HG03045 (cell line): ENCODE measurements around the gene CCM2.

ENCODE experiments used
- ATAC-seq: cut with Tn5 transposase; IDR thresholded peaks from one replicate; pipeline ENCODE4 v1.9.1; 2021; ENCODE audit warnings: mild to moderate bottlenecking, moderate library complexity; ENCODE audit not compliant: unreplicated experiment

CCM2 gene

DNA sequence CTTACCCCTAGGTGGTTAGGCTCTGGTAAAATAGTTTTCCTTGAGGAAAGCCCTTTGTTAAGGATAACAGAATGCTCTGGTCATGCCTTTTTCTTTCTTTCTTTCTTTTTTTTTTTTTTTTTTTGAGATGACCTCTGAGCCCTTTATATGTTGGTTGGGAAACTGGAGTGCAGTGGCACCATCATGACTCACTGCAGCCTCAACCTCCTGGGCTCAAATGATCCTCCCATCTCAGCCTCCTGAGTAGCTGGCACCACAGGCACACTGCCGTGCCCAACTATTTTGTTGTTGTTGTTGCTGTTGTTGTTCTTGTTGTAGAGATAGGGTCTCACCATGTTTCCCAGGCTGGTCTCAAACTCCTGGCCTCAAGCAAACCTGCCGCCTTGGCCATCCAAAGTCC is 61.4 kb downstream of the CCM2 start:
- no peak for ATAC-seq

DNA sequence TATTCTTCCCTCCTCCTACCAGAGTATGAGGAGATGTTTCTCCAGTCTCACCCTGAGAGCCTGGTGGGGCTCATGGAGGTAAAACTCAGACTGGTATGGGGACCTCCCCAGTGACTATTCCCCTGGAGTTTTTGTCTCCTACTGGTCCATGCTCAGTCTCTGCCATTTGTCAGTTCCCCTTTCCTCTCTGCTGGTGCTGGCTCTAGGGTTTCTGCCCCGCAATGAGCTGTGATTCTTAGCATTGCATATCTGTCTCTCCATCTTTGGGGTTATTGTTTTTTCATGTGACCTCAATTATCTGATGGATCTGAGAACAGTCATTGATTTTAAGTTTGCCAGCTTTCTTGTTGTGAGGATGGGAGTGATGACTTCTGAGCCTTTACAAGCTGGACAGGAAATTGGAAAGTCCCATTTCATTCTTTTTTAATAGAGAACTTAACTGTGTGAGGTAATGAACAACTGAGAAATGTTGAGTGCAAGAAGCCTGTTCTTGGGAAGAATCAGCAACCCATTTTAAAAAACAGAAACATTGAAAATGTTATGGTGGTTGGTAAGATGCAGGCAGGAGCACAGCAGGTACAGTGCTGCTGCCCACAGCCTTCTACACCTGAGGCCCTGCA is 61.9 kb downstream of the CCM2 start:
- no peak for ATAC-seq

- no peak for ATAC-seq
Measured at GRCh38 chr7:45064047-45064725, 64.2 kb downstream of the CCM2 start.

DNA sequence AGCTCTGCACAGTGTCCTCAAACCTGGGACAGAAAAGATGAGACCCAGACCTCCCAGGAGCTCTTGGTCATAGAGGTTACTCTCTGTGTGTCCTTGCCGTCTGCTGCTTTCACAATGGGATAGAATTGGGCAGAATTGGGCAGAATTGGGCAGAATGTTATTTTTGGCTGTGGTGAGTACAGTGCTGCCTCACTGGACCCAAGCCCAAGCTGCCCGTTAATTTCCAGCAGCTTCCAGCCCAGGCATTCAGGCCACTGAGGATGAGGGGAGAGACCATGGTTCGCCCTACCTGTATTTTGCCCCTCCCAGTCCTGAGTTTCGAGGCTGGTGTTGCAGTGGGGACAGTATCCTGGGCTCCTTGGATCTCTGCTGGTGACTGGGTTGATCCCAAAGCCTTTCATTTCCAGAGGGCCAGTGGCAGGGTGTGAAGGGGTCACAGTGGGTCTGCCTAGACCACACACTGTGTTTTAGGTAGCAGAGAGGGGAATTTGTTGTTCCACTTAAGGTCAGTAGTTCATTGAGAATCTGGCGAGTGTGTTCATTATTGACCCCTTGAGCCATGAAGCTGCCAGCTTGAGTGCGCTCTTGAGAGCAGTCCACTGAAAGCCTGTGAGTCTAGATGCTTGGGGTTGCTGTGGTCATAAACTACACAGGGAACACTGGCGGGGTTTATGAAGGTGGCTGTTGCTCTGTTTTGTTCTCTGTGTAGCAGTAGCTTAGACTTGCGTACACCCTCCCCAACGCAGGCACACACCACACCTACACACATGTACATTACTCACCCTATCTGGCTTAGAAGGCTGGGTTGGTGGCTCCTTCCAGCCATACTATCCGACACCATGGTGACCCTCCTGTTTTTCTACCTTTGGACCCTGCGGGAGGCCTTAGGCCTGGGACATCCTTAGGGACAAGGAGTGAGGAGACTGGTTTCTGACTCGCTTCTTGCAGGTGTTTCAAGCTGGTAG is 65.3 kb downstream of the CCM2 start:
- ATAC-seq, result no peak

GRCh38 chr7:45066409-45066808 is 66.4 kb downstream of the CCM2 start:
- no peak for ATAC-seq

GRCh38 chr7:45067582-45067981 is 67.6 kb downstream of the CCM2 start:
- no peak for ATAC-seq

DNA sequence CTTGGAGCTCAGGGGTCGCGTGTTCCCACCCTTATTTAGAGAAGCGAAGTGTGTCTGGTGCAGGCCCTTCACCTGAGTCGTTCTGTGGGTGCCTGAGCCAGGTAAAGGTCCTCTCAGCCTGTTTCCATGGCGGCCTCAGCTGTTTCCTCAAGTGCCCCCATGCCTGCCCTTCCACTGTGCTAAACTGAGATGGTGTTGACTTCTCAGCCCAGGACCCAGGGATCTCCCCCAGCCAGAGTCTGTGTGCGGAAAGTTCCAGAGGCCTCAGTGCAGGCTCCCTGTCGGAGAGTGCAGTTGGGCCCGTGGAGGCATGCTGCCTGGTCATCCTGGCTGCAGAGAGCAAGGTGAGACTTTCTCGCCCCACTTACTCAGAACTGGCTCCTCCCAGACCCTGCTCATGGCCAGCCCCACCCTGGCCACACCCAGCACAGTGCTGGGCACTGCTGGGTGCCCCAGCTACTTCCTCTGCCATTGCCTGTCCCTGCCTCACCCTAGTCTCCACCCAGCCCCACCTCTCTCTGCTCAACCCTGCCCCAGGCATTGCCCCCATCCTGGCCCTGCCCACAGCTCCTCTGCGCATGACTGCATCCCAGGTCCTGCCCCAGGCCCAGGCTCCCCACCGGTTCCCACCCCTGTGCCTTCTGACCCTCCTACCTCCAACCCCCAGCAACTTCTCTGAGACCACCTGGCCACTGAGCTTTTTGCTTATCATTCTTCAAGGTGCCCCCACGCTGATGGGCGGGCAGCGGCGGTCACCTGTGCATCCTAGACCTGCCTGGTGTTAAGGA is 68.4 kb downstream of the CCM2 start:
- no peak for ATAC-seq

DNA sequence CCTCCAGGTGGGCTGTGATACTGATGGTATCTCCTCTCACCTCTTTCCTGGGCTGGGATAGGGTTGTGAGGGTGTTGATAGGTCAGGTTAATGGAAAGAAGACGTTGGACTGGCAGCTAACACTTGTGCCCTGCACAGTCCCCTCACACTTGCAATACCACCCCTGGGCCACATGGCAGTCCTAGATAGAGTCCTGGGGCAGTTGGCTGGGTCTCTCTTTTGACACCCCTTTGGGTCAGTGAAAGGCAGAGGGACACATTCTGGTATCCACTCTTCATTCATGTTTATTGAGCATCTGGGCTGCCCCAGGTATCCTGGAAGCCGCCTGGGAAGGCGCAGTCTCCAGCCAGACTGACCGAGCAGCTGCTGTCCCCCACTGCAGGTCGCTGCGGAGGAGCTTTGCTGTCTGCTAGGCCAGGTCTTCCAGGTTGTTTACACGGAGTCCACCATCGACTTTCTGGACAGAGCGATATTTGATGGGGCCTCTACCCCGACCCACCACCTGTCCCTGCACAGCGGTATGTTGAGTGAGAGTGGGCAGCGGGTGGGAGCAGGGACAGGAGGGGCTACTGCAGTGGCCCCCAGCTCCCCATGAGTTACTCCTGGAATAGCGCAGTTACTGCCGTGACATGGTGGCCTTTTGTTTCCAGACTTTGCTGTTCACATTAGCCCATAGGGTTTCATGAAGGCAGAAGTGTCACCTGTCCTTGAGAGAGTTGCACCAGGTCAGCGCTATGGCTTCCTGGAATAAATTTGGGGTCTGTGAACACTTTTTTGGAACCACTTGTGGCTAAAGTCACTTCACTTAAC is 69.6 kb downstream of the CCM2 start:
- ATAC-seq, result no peak

- no peak for ATAC-seq
Measured at GRCh38 chr7:45070254-45070642, 70.2 kb downstream of the CCM2 start.

DNA sequence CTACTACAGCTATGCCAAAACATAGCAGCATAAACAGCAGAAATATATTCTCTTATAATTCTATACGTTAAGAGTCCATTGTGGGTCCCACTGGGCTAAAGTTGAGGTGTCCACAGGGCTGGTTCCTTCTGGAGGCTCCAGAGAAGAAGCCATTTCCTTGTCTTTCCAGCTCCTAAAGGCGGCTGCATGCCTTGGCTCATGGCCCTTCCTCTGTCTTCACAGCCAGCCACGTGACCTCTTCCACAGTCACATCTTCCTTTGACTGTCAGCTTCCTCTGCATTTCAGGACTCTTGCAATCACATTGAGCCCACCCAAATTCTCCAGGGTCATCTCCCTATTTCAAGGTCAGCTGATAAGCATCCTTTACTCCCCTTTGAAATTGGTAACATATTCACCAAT is 71.5 kb downstream of the CCM2 start:
- ATAC-seq, result no peak

DNA sequence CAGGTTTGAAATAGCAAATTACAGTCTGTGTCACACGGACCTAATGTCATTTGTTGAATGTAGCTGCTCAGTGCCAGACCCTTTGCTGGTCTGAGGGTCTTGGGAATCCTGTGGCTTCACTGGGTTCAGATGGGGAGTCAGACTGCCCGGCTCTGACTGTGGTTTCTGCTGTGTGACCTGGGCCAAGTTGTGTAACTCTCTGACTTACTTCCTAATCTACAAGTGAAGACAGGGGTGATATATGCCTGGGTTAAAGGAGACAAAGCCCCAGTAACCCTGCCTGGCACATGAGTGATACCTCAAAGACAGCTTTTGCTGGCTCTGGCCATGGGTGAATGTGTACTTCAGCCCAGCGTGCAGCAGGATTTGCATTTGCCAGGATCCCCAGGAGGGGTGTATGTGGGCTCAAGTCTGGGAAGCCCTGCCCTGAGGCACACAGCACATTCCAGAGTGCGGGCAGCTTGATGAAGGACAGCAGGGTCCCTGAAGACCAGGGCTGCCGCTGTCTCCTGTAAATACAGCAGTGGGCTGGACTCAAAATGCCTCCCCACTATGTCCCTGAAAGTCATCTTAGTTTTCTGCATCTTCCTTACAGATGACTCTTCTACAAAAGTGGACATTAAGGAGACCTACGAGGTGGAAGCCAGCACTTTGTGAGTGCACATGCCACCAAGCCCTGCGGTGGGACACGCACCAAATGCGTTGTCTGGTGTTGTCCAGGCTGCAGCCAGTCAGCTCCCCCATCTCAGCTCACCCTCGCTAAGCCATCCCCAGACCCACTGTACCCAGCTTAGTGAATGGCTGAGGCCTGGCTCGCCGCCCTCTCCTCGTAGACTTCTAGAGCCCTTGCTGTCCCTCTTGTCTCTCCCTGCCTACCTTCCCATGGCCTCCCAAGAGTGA is 72.4 kb downstream of the CCM2 start:
- ATAC-seq, result no peak

DNA sequence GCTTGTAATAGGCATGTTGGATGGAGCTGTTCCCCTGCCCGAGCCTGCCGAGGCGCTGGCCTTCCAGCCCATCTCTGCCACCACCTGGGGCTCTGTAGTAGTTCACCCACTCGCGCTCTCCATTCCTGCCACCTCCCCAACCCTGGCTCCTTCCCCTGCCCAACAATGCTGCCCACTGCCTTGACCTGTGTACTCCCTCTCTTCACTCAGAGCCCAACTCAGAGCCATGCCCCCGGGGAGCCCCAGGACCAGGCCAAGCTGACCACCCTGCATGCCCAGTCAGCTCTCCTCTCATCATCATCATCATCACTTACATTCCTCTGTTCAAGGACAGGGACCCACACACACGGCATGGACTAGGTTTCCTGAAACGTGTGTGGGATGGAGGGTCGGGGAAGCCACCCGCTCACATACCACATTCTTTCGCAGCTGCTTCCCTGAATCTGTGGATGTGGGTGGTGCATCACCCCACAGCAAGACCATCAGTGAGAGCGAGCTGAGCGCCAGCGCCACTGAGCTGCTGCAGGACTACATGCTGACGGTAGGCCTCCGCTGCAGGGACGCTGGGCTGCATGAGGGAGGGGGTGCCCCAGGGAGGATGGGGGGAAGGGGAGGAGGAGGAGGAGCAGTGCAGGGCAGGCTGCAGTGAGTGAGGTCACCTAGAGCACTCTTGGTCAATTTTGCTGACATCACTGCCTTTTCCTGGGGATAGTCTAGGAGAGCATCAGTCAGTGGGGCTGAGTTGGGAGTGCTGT is 73.2 kb downstream of the CCM2 start:
- no peak for ATAC-seq

DNA sequence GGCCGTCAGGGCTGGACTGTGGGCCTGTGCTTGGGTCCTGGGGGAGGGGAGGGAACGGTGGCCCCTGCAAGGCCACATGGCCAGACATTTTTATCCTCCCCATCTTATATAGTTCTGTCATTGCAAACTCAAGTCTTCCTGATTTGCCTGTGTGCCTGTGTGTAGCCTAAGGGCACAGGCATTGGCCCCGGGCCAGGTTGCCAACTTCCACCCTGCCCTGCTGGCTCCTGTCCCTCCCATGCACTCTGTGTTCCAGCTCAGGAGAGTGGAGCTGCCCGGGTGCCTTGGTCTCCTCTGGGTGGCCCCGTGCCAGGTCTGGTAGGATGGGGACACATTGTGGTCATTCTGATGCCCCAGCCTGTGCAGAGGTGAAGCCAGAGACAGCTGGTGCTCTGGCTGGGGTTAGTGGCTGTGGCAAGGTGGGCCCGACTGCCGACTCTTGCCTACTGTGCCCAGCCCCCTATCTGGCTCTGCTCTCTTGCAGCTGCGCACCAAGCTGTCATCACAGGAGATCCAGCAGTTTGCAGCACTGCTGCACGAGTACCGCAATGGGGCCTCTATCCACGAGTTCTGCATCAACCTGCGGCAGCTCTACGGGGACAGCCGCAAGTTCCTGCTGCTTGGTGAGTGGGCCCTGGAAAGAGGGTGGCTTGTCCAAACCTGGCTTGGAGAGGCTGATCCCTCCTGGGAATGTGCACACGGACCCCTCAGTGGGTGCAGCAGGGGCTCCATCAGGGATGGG is 74.0 kb downstream of the CCM2 start:
- no peak for ATAC-seq

DNA sequence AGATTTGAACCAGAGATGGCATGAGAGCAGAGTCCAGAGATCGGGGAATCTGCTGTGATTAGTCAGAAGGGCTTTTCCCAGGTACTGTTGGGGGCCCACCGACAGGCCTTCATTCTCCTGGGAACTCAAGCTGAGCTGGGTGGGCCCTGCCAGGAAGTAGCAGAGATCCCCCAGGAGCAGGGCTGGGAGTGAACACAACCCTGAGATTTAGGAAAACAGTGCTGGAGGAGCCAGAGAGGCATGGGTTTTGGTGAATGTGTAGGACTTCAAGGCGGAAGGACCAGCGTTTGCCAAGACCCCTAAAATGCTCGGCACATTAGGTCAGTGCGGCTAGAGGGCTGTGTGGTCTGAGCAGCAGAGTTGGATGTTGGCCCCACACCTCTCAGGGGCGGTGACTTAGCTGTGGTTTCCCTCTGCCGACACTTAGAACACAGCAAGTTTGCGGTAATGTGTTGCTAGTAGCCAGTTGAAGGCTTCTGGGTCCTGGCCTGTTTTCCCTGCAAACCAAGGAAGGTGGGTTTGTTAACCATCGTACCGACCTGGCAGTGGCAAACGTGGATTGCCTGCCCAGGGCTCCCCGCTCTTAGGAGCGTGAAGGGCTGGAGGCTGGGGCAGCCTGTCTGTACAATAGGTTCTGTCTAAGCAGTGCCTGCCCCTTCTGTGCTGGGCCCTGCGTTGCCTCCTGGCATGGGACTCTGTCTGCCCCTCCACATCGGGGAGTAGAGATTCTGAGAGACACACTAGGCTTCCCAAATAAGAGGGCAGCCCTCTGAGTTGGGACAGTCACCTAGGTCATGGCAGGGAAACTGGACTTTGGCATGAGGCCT is 74.7 kb downstream of the CCM2 start:
- ATAC-seq, result no peak

DNA sequence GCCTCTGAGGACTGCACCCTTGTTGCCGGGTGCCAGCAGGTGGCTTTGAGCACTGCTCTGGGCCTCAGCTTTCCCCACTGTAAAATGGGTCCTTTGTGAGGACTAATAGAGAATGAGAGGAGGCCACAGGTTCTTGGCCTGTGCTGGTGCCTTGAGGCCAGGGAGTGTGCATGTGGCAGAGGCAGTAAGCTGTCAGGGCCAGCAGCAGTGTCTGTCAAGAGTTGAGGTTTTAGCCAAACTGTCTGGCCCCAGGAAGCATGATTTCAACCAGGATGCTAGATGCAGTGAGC is 75.3 kb downstream of the CCM2 start:
- ATAC-seq, result no peak

GRCh38 chr7:45075871-45076796 is 76.1 kb downstream of the CCM2 start:
- no peak for ATAC-seq
